ENCODE data around the gene TRNT1.

GRCh38 chr3:3087716-3088465, 38.8 kb upstream of the TRNT1 start:
- TF ChIP-seq CTCF (IDR thresholded peaks at IDR 0.05), result no peak
- no peak for TF ChIP-seq POLR2AphosphoS5 (IDR thresholded peaks at IDR 0.05; ENCODE audit: low read depth, low read length)

Data from Panc1 (cell line).